ENCODE measurements around the gene HNRNPLL. TPM values are rescaled to one million over a fixed set of nuclear protein-coding genes. Genes with fewer than 3 reads are reported as not detected.

Gene HNRNPLL
- total and polyA plus RNA-seq, 4 donors = 7.7 to 18.3 (median 13.1) TPM

- TF ChIP-seq HNF4A (conservative IDR thresholded peaks at IDR 0.05) (no peak), SP1 (IDR thresholded peaks at IDR 0.05) (no peak), TAF1 (conservative IDR thresholded peaks at IDR 0.05) (no peak), NR2F2 (IDR thresholded peaks at IDR 0.05) (no peak)
Measured at GRCh38 chr2:38551746-38552145, 51.0 kb downstream of the HNRNPLL start (continued).

- H3K4me3 ChIP-seq (ENCODE audit: low read depth in 1 of 3, low read length in 3 of 3) = no peak overlapping the region
- TF ChIP-seq EGR1 (IDR thresholded peaks at IDR 0.05; ENCODE audit: low read depth in 2 of 2) = no peak
- TF ChIP-seq HNF4A (conservative IDR thresholded peaks at IDR 0.05) = no peak
- no peak for TF ChIP-seq RXRA (IDR thresholded peaks at IDR 0.05)
- no peaks in the 10 kb centered on the region for H3K9me3 ChIP-seq (ENCODE audit: control insufficient read depth in 4 of 4, low read length in 3 of 4)
- no peak for DNase-seq (ENCODE audit: low spot score)
- no peaks in the 10 kb centered on the region for H3K4me1 ChIP-seq (ENCODE audit: control insufficient read depth in 4 of 4, insufficient read depth in 4 of 4, low read length in 3 of 4)
- H3K9ac ChIP-seq (ENCODE audit: low read depth in 1 of 2, low read length in 2 of 2) = no peak overlapping the region
- H3K27ac ChIP-seq (ENCODE audit: low read depth in 1 of 2, low read length in 2 of 2) = no peak overlapping the region
- H3K27me3 ChIP-seq (ENCODE audit: control insufficient read depth in 4 of 4, insufficient read depth in 4 of 4, low read length in 3 of 4) = no peaks in the 10 kb centered on the region
- H3K36me3 ChIP-seq (ENCODE audit: control insufficient read depth in 4 of 4, insufficient read depth in 3 of 4, low read depth in 1 of 4, low read length in 3 of 4) = no peaks in the 10 kb centered on the region
- 86% methylated on average over 3 of the region's 3 CpGs for WGBS
Measured at GRCh38 chr2:38551171-38551570, 51.6 kb downstream of the HNRNPLL start.

GRCh38 chr2:38549851-38550250 is 52.9 kb downstream of the HNRNPLL start:
- Histone ChIP-seq H3K27me3 (ENCODE audit: control insufficient read depth in 4 of 4, insufficient read depth in 4 of 4, low read length in 3 of 4) (no peaks in the 10 kb centered on the region), H3K4me3 (ENCODE audit: low read depth in 1 of 3, low read length in 3 of 3) (no peak overlapping the region), H3K9me3 (ENCODE audit: control insufficient read depth in 4 of 4, low read length in 3 of 4) (no peaks in the 10 kb centered on the region), H3K36me3 (ENCODE audit: control insufficient read depth in 4 of 4, insufficient read depth in 3 of 4, low read depth in 1 of 4, low read length in 3 of 4) (no peaks in the 10 kb centered on the region), H3K4me1 (ENCODE audit: control insufficient read depth in 4 of 4, insufficient read depth in 4 of 4, low read length in 3 of 4) (no peaks in the 10 kb centered on the region), H3K9ac (ENCODE audit: low read depth in 1 of 2, low read length in 2 of 2) (no peak overlapping the region), H3K27ac (ENCODE audit: low read depth in 1 of 2, low read length in 2 of 2) (no peak overlapping the region)
- WGBS = 90% methylated on average over 4 of the region's 4 CpGs
- TF ChIP-seq EGR1 (IDR thresholded peaks at IDR 0.05; ENCODE audit: low read depth in 2 of 2) = no peak
- TF ChIP-seq SP1 (IDR thresholded peaks at IDR 0.05) = no peak
- no peak for TF ChIP-seq RXRA (IDR thresholded peaks at IDR 0.05)
- TF ChIP-seq FOXA2 (IDR thresholded peaks at IDR 0.05) = no peak
- no peak for TF ChIP-seq REST (IDR thresholded peaks at IDR 0.05)
- no peak for TF ChIP-seq TAF1 (conservative IDR thresholded peaks at IDR 0.05)
- TF ChIP-seq CTCF (IDR thresholded peaks at IDR 0.05; ENCODE audit: low read depth, low read length, missing input control) = no peak
- no peak for TF ChIP-seq MAX (IDR thresholded peaks at IDR 0.05)
- no peak for TF ChIP-seq JUND (IDR thresholded peaks at IDR 0.05)
- TF ChIP-seq YY1 (IDR thresholded peaks at IDR 0.05) = no peak
- no peak for TF ChIP-seq RAD21 (IDR thresholded peaks at IDR 0.05)
- TF ChIP-seq FOXA1 (IDR thresholded peaks at IDR 0.05) = no peak
- no peak for TF ChIP-seq ATF3 (IDR thresholded peaks at IDR 0.05)
- TF ChIP-seq NR2F2 (IDR thresholded peaks at IDR 0.05) = no peak
- TF ChIP-seq HNF4A (conservative IDR thresholded peaks at IDR 0.05) = no peak
- no peak for TF ChIP-seq HNF4G (IDR thresholded peaks at IDR 0.05)
- no peak for TF ChIP-seq GABPA (IDR thresholded peaks at IDR 0.05 in 1 of 2, conservative IDR thresholded peaks at IDR 0.05 in 1 of 2)
- TF ChIP-seq ZBTB33 (IDR thresholded peaks at IDR 0.05) = no peak
- DNase-seq (ENCODE audit: low spot score) = no peak

All from liver (tissue), 9 donors.